ENCODE results near the gene ADD3. TPM values are rescaled to one million over a fixed set of nuclear protein-coding genes. Genes with fewer than 3 reads are reported as not detected.

Gene ADD3
- total RNA-seq, 1 experiment from 2014 or later, result 32.4 TPM

- in situ Hi-C loops (cut with HindIII; ENCODE audit: low pct_unique_long_range_greater_than_20kb, low sequenced_read_pairs), result no loop called here
- no peak for ATAC-seq
Measured at GRCh38 chr10:110181451-110181850, 173.7 kb downstream of the ADD3 start.

GRCh38 chr10:110181911-110182310 is 174.1 kb downstream of the ADD3 start:
- intact Hi-C loops (cut with micrococcal nuclease; ENCODE audit: unreplicated experiment) (no loop called here), in situ Hi-C loops (cut with HindIII; ENCODE audit: low pct_unique_long_range_greater_than_20kb, low sequenced_read_pairs) (no loop called here)
- H3K27me3 ChIP-seq (ENCODE audit: control insufficient read depth, insufficient read depth, low read length), result no peaks in the 10 kb centered on the region
- TF ChIP-seq SIN3A (IDR thresholded peaks at IDR 0.05; ENCODE audit: borderline replicate concordance, insufficient read depth, low read depth, low read length) (no peak), POLR2AphosphoS5 (IDR thresholded peaks at IDR 0.05; ENCODE audit: low read depth, low read length) (no peak), CTCF (IDR thresholded peaks at IDR 0.05) (no peak)
- POLR2A ChIA-PET, result no interaction called here
- no peaks in the 10 kb centered on the region for H3K36me3 ChIP-seq (ENCODE audit: control insufficient read depth, insufficient read depth, low read length)
- no peaks in the 10 kb centered on the region for H3K4me1 ChIP-seq (ENCODE audit: control insufficient read depth, insufficient read depth, low read length)
- ATAC-seq (no peak), DNase-seq (ENCODE audit: low read depth, low spot score) (no peak)
- H3K9me3 ChIP-seq (ENCODE audit: control insufficient read depth, insufficient read depth, low read depth, low read length), result no peaks in the 10 kb centered on the region
- no peak overlapping the region for H3K4me3 ChIP-seq (ENCODE audit: low read depth in 2 of 2, low read length in 2 of 2)
- no peak overlapping the region for H3K27ac ChIP-seq (ENCODE audit: low read length)
- CTCF ChIA-PET, result no interaction called here
- BruUV-seq (replicated peaks), result no TSS peak

More at GRCh38 chr10:110181451-110181850, 173.7 kb downstream of the ADD3 start:
- no peak for DNase-seq (ENCODE audit: low read depth, low spot score)
- intact Hi-C loops (cut with micrococcal nuclease; ENCODE audit: unreplicated experiment), result no loop called here
- Histone ChIP-seq H3K4me1 (ENCODE audit: control insufficient read depth, insufficient read depth, low read length) (no peaks in the 10 kb centered on the region), H3K4me3 (ENCODE audit: low read depth in 2 of 2, low read length in 2 of 2) (no peak overlapping the region), H3K9me3 (ENCODE audit: control insufficient read depth, insufficient read depth, low read depth, low read length) (no peaks in the 10 kb centered on the region), H3K27me3 (ENCODE audit: control insufficient read depth, insufficient read depth, low read length) (no peaks in the 10 kb centered on the region), H3K27ac (ENCODE audit: low read length) (no peak overlapping the region), H3K36me3 (ENCODE audit: control insufficient read depth, insufficient read depth, low read length) (no peaks in the 10 kb centered on the region)
- CTCF ChIA-PET, result no interaction called here
- TF ChIP-seq POLR2AphosphoS5 (IDR thresholded peaks at IDR 0.05; ENCODE audit: low read depth, low read length), result no peak
- TF ChIP-seq CTCF (IDR thresholded peaks at IDR 0.05), result no peak
- BruUV-seq (replicated peaks), result no TSS peak
- POLR2A ChIA-PET, result no interaction called here

- no peak overlapping the region for H3K27ac ChIP-seq (ENCODE audit: low read length)
- no peaks in the 10 kb centered on the region for H3K36me3 ChIP-seq (ENCODE audit: control insufficient read depth, insufficient read depth, low read length)
- ChIA-PET CTCF (no interaction called here), POLR2A (no interaction called here)
- ATAC-seq, result no peak
- DNase-seq (ENCODE audit: low read depth, low spot score), result no peak
- H3K4me1 ChIP-seq (ENCODE audit: control insufficient read depth, insufficient read depth, low read length), result no peaks in the 10 kb centered on the region
- no peaks in the 10 kb centered on the region for H3K9me3 ChIP-seq (ENCODE audit: control insufficient read depth, insufficient read depth, low read depth, low read length)
- in situ Hi-C loops (cut with HindIII; ENCODE audit: low pct_unique_long_range_greater_than_20kb, low sequenced_read_pairs), result no loop called here
- no TSS peak for BruUV-seq (replicated peaks)
- peaks cover 1% of the 10 kb centered on the region; the same call in 1 of the 2 replicates for H3K27me3 ChIP-seq (ENCODE audit: control insufficient read depth, insufficient read depth, low read length)
- TF ChIP-seq REST (IDR thresholded peaks at IDR 0.05; ENCODE audit: insufficient read depth in 1 of 2, low read depth in 2 of 2, low read length in 1 of 2), result no peak
- no peak for TF ChIP-seq SIN3A (IDR thresholded peaks at IDR 0.05; ENCODE audit: borderline replicate concordance, insufficient read depth, low read depth, low read length)
- no peak for TF ChIP-seq TCF7L2 (IDR thresholded peaks at IDR 0.05; ENCODE audit: low read depth, low read length)
- no peak for TF ChIP-seq CTCF (IDR thresholded peaks at IDR 0.05)
- TF ChIP-seq POLR2AphosphoS5 (IDR thresholded peaks at IDR 0.05; ENCODE audit: low read depth, low read length), result no peak
- H3K4me3 ChIP-seq (ENCODE audit: low read depth in 2 of 2, low read length in 2 of 2), result no peak overlapping the region
- intact Hi-C loops (cut with micrococcal nuclease; ENCODE audit: unreplicated experiment), result no loop called here
Measured at GRCh38 chr10:110184398-110184797, 176.6 kb downstream of the ADD3 start.

All from Panc1 (cell line).